Kidney capillary endothelial cell (primary cell): Measurements from ENCODE around the gene TMEM87B.
"Not testable (repeated sequence)": the region's sequence is repeated elsewhere in the genome, so short reads cannot be mapped to it uniquely, and the experiment has no call there.

Experiments
- DNase-seq: peaks from one replicate; pipeline ENCODE4 v3.0.0-alpha.2; 2018; ENCODE audit warnings: low spot score

TMEM87B gene

DNA sequence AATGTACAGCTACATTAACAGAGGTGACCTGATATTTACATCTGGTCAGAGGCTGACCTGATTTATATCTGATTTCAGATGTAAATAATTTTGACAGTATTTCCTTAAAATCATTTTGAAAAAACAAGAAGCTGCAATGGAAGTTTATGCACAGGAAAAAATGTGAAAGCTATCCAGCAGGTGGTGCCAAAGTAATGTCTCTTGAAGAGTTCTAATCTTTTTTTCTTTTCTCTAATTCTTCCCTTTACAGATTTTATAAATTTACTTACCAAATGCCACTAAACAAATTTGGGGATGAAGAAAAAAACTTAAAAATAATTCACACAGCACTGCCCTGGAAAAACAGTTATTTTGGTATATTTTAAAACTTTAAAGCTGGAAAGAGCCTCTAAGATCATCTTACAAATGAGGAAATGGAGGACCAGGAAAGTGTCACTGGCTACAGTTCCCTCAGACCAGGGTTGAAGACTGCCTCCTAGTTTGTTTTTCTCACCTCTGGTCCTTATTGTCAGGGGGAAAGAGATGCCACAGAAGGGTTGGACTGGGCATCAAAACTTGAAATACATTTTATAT is 66.7 kb downstream of the TMEM87B start:
- peak; percentile 56 for DNase-seq

GRCh38 chr2:112129060-112129459 is 74.0 kb downstream of the TMEM87B start:
- no peak for DNase-seq

- DNase-seq = no peak
Measured at GRCh38 chr2:112133344-112133743, 78.3 kb downstream of the TMEM87B start.

DNA sequence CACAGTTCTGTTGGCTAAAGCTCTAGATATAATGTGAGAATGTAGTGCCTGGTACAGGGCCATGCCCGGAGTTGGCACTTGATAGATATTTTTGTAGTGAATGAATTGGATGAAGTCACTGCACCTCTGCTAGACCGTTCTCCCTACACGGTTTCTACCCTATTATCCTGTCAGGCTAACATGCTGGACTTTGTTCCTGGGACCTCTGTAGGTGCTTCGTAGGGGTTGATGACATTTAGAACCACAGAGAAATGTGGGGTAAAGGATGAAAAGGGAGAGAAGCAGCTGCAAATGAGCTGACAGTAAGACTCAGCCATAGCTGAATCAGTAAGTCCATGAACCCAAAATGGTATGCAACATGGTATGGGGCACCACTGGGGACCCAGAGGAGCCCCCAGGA is 79.1 kb downstream of the TMEM87B start:
- no peak for DNase-seq

GRCh38 chr2:112136096-112136495 is 81.0 kb downstream of the TMEM87B start:
- DNase-seq = no peak

GRCh38 chr2:112137516-112138158 is 82.6 kb downstream of the TMEM87B start:
- peak; percentile 56 for DNase-seq

- DNase-seq = no peak
Measured at GRCh38 chr2:112138159-112139032, 83.3 kb downstream of the TMEM87B start, which contains the start of gene FBLN7. TSS of gene FBLN7 (plus strand) at chr2:112138385. CDS start at chr2:112138656, 271 bp downstream.

DNA sequence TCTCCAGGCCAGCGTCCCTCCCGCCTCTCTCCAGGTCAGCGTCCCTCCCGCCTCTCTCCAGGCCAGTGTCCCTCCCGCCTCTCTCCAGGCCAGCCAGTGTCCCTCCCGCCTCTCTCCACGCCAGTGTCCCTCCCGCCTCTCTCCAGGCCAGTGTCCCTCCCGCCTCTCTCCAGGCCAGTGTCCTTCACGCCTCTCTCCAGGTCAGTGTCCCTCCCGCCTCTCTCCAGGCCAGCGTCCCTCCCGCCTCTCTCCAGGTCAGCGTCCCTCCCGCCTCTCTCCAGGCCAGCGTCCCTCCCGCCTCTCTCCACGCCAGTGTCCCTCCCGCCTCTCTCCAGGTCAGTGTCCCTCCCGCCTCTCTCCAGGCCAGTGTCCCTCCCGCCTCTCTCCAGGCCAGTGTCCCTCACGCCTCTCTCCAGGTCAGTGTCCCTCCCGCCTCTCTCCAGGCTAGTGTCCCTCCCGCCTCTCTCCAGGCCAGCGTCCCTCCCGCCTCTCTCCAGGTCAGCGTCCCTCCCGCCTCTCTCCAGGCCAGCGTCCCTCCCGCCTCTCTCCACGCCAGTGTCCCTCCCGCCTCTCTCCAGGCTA is 84.1 kb downstream of the TMEM87B start:
- not testable (repeated sequence) for DNase-seq

GRCh38 chr2:112139661-112140204 is 84.7 kb downstream of the TMEM87B start:
- DNase-seq = not testable (repeated sequence)

DNA sequence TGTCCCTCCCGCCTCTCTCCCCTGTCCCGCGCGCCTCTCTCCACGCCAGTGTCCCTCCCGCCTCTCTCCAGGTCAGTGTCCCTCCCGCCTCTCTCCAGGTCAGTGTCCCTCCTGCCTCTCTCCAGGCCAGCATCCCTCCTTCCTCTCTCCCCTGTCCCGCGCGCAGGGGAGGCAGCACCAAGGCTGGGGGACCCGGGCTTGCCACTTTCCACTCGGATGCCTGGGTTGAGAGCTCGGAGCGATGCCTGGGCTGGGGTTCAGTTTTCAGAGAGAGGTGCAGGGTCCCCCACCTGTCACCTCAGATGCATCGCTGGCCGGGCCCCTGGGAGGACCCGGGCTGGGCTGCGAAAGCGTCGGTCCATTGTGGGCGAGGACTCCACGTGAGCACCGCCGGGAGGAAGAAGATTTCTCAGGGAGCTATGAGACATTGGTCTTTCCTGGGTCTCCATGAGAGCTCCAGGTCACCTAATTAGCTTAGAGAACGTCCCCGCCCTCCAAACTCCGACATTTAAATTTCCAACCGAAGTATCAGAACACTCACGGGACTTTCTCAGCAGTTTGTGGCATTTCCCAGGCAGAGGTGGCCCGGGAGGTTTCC is 85.2 kb downstream of the TMEM87B start:
- DNase-seq = no peak

DNA sequence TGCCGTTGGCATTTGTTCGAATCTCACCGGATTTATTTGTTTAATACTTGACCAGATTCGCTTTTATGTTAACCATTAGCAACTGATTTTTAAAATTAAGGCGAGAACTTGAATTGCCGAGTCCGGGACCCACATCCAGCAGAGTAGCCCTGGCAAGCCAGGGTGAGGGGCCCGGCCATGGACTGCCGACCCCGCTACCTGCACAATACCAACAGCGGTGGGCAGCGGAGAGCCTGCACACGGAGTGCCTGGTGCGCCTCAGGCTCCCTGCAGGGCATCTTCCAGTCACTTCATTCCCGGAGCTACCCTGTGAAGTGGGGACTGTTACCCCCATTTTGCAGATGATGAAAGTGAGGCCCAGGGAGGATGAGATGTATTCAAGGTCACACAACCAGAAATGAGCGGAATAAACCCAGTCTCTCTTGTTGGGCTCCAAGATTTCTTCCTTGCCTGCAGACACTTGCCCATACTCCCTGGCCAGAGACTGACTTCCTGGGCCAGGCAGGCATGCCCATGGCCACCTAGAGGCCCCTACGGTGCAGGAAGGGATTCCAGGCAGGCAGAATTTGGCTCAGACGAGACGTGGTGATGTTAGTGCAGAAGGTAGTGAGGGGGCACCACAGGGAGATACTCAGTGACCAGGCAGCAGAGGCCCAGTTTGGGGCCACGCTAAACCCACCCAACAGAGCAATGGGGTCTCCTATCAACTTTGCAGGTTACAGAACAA is 86.0 kb downstream of the TMEM87B start:
- DNase-seq = no peak

DNA sequence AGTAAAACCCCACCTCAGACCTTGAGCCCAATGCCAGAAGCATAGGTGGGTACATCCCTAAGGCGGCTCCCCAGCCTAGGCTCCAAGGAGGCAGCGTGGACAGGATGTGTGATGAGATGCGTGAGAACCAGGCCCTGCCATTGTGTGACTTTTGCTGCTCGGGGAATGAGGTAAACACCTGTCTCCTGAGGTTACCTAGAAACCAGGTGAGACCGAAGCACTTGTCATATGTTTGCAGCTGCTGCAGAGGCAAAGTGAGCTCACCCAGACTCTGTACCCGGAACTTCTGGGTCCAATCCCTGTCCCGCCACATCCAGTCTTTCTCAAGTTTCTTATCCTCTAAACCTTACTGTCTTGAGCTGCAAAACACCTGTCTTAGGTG is 86.5 kb downstream of the TMEM87B start:
- no peak for DNase-seq

DNA sequence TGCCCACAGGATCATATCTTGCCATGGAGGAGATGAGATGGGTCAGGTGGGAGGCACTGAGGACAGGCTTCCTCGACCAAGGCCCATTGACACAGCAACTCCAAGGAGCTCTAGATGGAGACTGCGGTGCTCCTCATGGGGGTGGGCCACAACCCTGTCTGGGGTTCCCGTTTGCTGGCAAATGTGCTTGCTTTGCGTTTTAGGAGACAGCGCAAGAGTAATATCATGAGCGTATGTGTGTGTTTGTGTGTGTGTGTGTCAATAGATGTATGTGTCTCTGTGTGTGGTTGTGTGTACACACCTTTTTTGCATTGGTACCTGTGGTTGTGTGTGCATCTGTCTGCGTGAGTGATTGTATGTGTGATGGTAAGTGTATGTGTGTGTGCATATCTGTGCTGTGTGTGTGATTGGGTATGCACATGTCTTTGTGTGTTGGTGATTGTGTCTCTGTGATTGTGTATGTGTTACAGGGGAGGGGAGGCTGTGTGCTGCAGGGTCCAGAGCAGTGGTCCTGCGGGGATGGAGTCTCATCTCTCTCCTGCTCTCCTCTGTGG is 87.5 kb downstream of the TMEM87B start:
- no peak for DNase-seq

DNA sequence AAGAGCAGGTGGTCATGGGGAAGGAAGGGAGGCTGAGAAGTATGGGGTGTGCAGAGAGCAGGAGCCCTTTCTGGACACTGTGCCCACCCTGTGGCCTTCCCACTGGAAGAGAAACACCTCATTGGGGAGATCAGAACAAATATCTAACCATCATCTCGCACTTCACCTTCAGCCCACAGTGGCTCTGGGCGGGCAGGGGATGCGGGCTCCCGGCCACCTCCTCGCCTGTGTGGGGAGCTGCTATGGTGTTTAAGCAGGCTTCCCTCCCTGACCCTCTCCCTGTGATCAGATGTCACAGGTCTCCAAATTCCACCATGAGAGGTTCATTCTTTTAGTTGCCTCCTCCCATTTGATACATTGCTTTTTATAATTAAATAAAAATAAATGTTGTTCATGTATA is 88.1 kb downstream of the TMEM87B start:
- DNase-seq = no peak

DNA sequence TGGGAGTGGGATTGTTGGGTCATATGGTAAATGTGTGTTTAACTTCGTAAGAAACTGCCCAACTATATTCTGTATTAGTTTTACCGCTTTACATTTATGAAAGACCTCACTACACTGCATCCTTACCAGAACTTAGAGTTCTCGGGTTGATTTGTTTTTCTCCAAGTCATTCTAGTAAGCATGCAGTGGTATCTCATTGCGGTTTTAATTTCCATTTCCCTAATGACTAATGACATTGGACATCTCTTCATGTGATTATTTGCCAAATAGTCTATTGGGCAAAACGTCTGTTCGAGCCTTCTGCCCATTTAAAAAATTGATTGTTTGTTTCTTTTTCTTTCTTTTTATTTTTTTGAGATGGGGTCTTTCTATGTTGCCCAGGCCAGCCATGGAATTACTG is 89.9 kb downstream of the TMEM87B start:
- no peak for DNase-seq

DNA sequence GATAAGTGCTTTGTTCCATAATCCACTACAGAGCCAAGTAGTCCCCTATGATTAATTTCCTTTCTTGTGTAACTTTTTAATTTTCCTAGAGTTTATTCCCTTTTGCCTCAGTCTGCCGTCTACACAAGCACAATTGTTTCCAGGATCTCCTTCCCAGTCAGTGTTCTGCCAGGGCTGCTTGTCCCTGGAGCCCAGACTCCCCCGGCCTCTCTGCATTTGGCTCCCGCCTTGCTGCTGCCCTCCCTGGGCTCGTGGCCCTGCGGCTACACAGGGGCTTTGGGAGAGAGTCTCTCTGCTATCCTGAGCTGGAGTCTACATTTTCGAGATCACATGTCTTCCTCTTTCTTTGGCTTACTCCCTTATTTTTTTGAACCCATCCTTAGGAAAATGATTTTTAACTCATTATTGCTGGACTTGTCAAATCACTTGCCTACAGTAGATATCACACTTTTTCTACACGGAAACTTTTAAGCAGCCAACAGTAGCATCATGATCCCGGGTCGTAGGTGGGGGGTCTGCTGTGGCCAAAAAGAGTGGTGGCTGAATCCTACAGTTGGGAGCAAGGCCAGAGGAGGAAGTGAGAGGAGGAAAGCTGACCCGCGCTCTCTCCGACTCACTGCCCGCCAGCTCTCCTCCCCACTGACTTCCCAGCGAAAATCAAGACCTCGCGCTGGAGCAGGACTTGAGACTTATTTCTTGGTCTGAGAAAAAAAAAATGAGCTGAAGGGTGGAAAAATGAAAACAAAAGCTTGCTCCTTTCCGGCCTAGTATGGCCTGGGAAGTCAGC is 92.5 kb downstream of the TMEM87B start:
- no peak for DNase-seq

- DNase-seq = no peak
Measured at GRCh38 chr2:112148477-112148876, 93.4 kb downstream of the TMEM87B start.

- DNase-seq = no peak
Measured at GRCh38 chr2:112149194-112149593, 94.1 kb downstream of the TMEM87B start.

- no peak for DNase-seq
Measured at GRCh38 chr2:112149866-112150435, 94.9 kb downstream of the TMEM87B start.

DNA sequence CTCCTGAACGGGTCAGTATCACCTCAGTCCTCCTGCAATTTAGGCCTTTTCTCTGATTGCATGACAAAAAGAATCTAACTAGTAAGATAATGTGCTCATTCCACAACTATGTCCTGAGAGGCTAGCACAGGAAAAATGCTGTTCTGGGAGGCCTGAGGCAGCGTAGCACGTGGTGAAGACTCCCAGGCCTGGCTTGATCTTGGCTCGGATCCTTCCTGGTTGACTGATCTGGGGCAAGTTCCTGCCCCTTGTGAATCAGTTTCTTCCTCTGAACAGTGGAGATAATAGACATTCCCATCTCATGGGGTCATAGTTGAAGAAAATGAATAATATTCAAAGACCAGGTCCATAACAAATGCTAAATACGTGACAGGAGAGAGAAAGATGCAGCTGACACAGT is 95.4 kb downstream of the TMEM87B start:
- peak; percentile 84 for DNase-seq
